ENCODE results near the gene MTMR6. TPM values are rescaled to one million over a fixed set of nuclear protein-coding genes. Genes with fewer than 3 reads are reported as not detected.

The MTMR6 gene
- total RNA-seq: 22.5 and 25.3 TPM in 2 replicates

GRCh38 chr13:25286969-25287961, at the start of gene MTMR6:
TSS of gene MTMR6 (minus strand) at chr13:25287488. CDS start at chr13:25287247, 241 bp downstream.

GRCh38 chr13:25301347-25302113, 14.2 kb upstream of the MTMR6 start, which contains the start of gene NUP58:
TSS of gene NUP58 (plus strand) at chr13:25301625. CDS start at chr13:25301774, 149 bp downstream.

Other genes with a start within 250 kb of the MTMR6 start
- under 0.01 TPM in 1 of 2 replicates, not detected in the other for gene PABPC3, start 191.4 kb downstream of the MTMR6 start, total RNA-seq
- not detected in 2 replicates for gene AMER2, start 115.2 kb downstream of the MTMR6 start, total RNA-seq
- gene NUP58, start 14.1 kb upstream of the MTMR6 start, total RNA-seq: 47.7 and 48.4 TPM in 2 replicates
- gene ATP8A2, start 84.5 kb upstream of the MTMR6 start, total RNA-seq: under 0.01 TPM in 1 of 2 replicates, not detected in the other

All from myometrial cell (primary cell).